Adrenal gland (tissue), 12 donors: ENCODE data around the gene TAC4. TPM values are rescaled to one million over a fixed set of nuclear protein-coding genes. Genes with fewer than 3 reads are reported as not detected.

Experiments used
- DNase-seq, 7 donors: peaks; one replicate each; pipeline ENCODE4 v3.0.0-alpha.2; 2019 to 2020
- H3K27ac ChIP-seq, 5 donors: fragments of 200-600 bp; sonication (generic) in 4 of 5; 1 replicate in 3 of 5; 2 replicates in 2 of 5; pipeline versions ENCODE4 v1.5.1 to v1.8.0; 2016 to 2020; ENCODE audit warnings: mild to moderate bottlenecking in 1 of 5
- H3K27me3 ChIP-seq: fragments of 200-600 bp; 2 replicates; pipeline ENCODE4 v1.8.0; 2021
- H3K36me3 ChIP-seq, 2 donors: fragments of 200-600 bp; replicated peaks in 1 of 2; 1 replicate in 1 of 2; 2 replicates in 1 of 2; pipeline versions ENCODE4 v1.5.1 to v1.8.0; 2018 to 2022
- H3K4me1 ChIP-seq, 2 donors: fragments of 200-600 bp; replicated peaks in 1 of 2; 1 replicate in 1 of 2; 2 replicates in 1 of 2; pipeline versions ENCODE4 v1.5.1 to v1.8.0; 2018 to 2021
- H3K4me3 ChIP-seq, 4 donors: fragments of 200-600 bp; sonication (generic) in 3 of 4; one replicate each; pipeline ENCODE4 v1.5.1; 2016 to 2018
- H3K9me3 ChIP-seq, 3 donors: fragments of 200-600 bp; sonication (generic) in 1 of 3; replicated peaks in 1 of 3; 1 replicate in 2 of 3; 2 replicates in 1 of 3; pipeline versions ENCODE4 v1.5.1 to v1.8.0; 2016 to 2021
- CTCF ChIP-seq, 6 experiments: fragments of 450-650 bp in 4 of 6; fragments of 200-600 bp in 2 of 6; sonication (generic) in 1 of 6; IDR thresholded peaks; 1 replicate in 5 of 6; 2 replicates in 1 of 6; pipeline versions ENCODE4 v1.5.1 to v1.8.0; 2016 to 2021; ENCODE audit warnings: antibody characterized with exemption in 6 of 6, mild to moderate bottlenecking in 2 of 6, moderate library complexity in 1 of 6
- POLR2A ChIP-seq, 2 donors: fragments of 450-650 bp; IDR thresholded peaks; one replicate each; pipeline ENCODE4 v1.6.1; 2017; ENCODE audit warnings: antibody characterized with exemption in 2 of 2, mild to moderate bottlenecking in 2 of 2, moderate library complexity in 1 of 2
- WGBS, 4 donors: extraction: QIAGEN DNeasy Blood & Tissue Kit in 2 of 4; methylation state at CpG; one replicate each; pipeline versions ENCODE4 v1.1.5 to v1.1.7; 2013 to 2017; 5-methylcytosine and 5-hydroxymethylcytosine counted together
- intact Hi-C, 2 donors: fragments of 100-400 bp; cut with DNase I; formaldehyde crosslinking; loops; one replicate each; pipeline versions ENCODE4 v1.14.1 to v1.15.0; 2022 to 2023
- polyA plus RNA-seq, 3 donors: library from polyadenylated mRNA; stranded (reverse); fragments of 200-250 nt in 2 of 3; fragments of 350-450 nt in 1 of 3; fragmentation: Illumina TruSeq in 1 of 3; extraction: RNeasy Lipid Tissue Mini Kit (QIAGEN cat#74804) in 1 of 3; gene quantifications; one replicate each; pipeline ENCODE4 v1.2.3, GENCODE V29; 2013 to 2014
- total RNA-seq, 9 donors: library from RNA; depleted of rRNA in 4 of 9; stranded (reverse); fragments of >200 nt in 4 of 9; fragments of 120-200 nt in 1 of 9; fragmentation: NEBNext Ultra II Directional in 1 of 9; extraction: Animal tissue kit (Norgen Biotek cat#: 25700) in 1 of 9; gene quantifications; one replicate each; pipeline versions ENCODE4 v1.1.0 to v1.2.4, GENCODE V29; 2013 to 2023
- donor health status: healthy with polysubstance abuse.
- donor health status: Bipolar disorder and iron deficiency.
- donor health status: DM: yes; HTN: yes; CAD: no.
- donor health status: DM: no; HTN: no; CAD: no.
- donor health status: DM: no; HTN: no; CAD: no.
- donor health status: DM: yes; HTN: yes; CAD: no.

Gene TAC4
- total and polyA plus RNA-seq, 12 donors = 0.40 to 0.90 TPM; not detected in 10

GRCh38 chr17:49793309-49793708 is 54.6 kb downstream of the TAC4 start:
- H3K27ac ChIP-seq = no peak overlapping the region
- peaks cover 0 to 51% of the 10 kb centered on the region in 2 donors for H3K36me3 ChIP-seq
- WGBS, 4 donors = 86 to 96% (median 92%) methylated on average over 3 of the region's 3 CpGs
- H3K9me3 ChIP-seq = no peaks in the 10 kb centered on the region
- H3K4me1 ChIP-seq = peaks cover 7 to 37% of the 10 kb centered on the region in 2 donors
- intact Hi-C loops = loop anchor here in 1 of 2 donors (10.0 kb wide), 1 partner anchor 51 kb away; the partner anchor contains the start of gene TAC4
- H3K4me3 ChIP-seq = no peak overlapping the region
- no peaks in the 10 kb centered on the region for H3K27me3 ChIP-seq
- DNase-seq = no peak
- TF ChIP-seq POLR2A (IDR thresholded peaks at IDR 0.05) (no peak), CTCF (IDR thresholded peaks at IDR 0.05) (no peak)

GRCh38 chr17:49789243-49789578 is 58.7 kb downstream of the TAC4 start:
- Histone ChIP-seq H3K27me3 (no peaks in the 10 kb centered on the region), H3K36me3 (peaks cover 0 to 22% of the 10 kb centered on the region in 2 donors), H3K4me3 (peak overlapping the region in 2 of 4 donors; percentile 84 to 91), H3K27ac (peak overlapping the region in 1 of 5 donors; percentile 18), H3K9me3 (no peaks in the 10 kb centered on the region), H3K4me1 (peaks cover 5 to 35% of the 10 kb centered on the region in 2 donors)
- TF ChIP-seq CTCF (IDR thresholded peaks at IDR 0.05) = no peak
- no peak for TF ChIP-seq POLR2A (IDR thresholded peaks at IDR 0.05)
- intact Hi-C loops = no loop called here
- no peak for DNase-seq
- WGBS, 4 donors = 2 to 3% (median 3%) methylated on average over 8 to 17 of the region's 17 CpGs

- no peaks in the 10 kb centered on the region for H3K9me3 ChIP-seq
- intact Hi-C loops = no loop called here
- peak; percentile 90 to 93 for TF ChIP-seq POLR2A (IDR thresholded peaks at IDR 0.05)
- peak in 1 of 6 experiments; percentile 23 for TF ChIP-seq CTCF (IDR thresholded peaks at IDR 0.05)
- peak; percentile 99 to 100 (median 99) for DNase-seq
- H3K36me3 ChIP-seq = peaks cover 0 to 16% of the 10 kb centered on the region in 2 donors
- H3K27me3 ChIP-seq = no peaks in the 10 kb centered on the region
- peaks cover 5 to 38% of the 10 kb centered on the region in 2 donors for H3K4me1 ChIP-seq
- peak within 1 kb of the TSS; percentile 49 to 91 (median 82) for H3K4me3 ChIP-seq
- peak within 1 kb of the TSS; percentile 99 to 100 (median 100) for H3K27ac ChIP-seq
- WGBS, 4 donors = 0 to 1% (median 0%) methylated on average over 22 to 59 of the region's 59 CpGs
These were observed 59.2 kb downstream of the TAC4 start, which contains the start of gene KAT7 for GRCh38 chr17:49788478-49789242. TSS of gene KAT7 (plus strand) at chr17:49788681. CDS start at chr17:49788835, 154 bp downstream.

Other genes with a start within 250 kb of the TAC4 start
- gene SPOP, start 170.0 kb downstream of the TAC4 start, total RNA-seq = 10 to 100 TPM; 44.0 to 86.4 (median 59.1) TPM
- gene SPOP, start 170.0 kb downstream of the TAC4 start, polyA plus RNA-seq = 10 to 100 TPM; 22.4 to 47.8 (median 33.6) TPM
- 10 to 100 TPM; 20.9 to 87.9 (median 37.4) TPM for gene SLC35B1, start 140.1 kb downstream of the TAC4 start, total RNA-seq
- 10 to 100 TPM; 41.6 to 87.2 (median 45.9) TPM for gene SLC35B1, start 140.1 kb downstream of the TAC4 start, polyA plus RNA-seq
- gene FAM117A, start 83.9 kb downstream of the TAC4 start, total RNA-seq = 10 to 100 TPM in 6 of 9 donors, 1 to 10 TPM in 3; 4.6 to 16.3 (median 11.2) TPM
- gene FAM117A, start 83.9 kb downstream of the TAC4 start, polyA plus RNA-seq = 1 to 10 TPM; 4.6 to 9.6 (median 6.0) TPM
- 10 to 100 TPM; 27.5 to 54.7 (median 42.8) TPM for gene KAT7, start 59.4 kb downstream of the TAC4 start, total RNA-seq
- 10 to 100 TPM in 1 of 3 donors, 1 to 10 TPM in 2; 5.2 to 32.5 (median 5.9) TPM for gene KAT7, start 59.4 kb downstream of the TAC4 start, polyA plus RNA-seq
- gene DLX4, start 121.1 kb upstream of the TAC4 start, total RNA-seq = under 1 TPM in 6 of 9 donors, not detected in 3; 0.18 to 0.96 (median 0.27) TPM
- gene DLX4, start 121.1 kb upstream of the TAC4 start, polyA plus RNA-seq = under 1 TPM; 0.10 to 0.48 (median 0.11) TPM
- under 1 TPM in 5 of 9 donors, not detected in 4; 0.36 to 0.83 (median 0.49) TPM for gene DLX3, start 147.2 kb upstream of the TAC4 start, total RNA-seq
- gene DLX3, start 147.2 kb upstream of the TAC4 start, polyA plus RNA-seq = under 1 TPM; 0.07 to 0.24 (median 0.13) TPM
- 100 to 1,000 TPM in 7 of 9 donors, 10 to 100 TPM in 2; 27.8 to 206 (median 133) TPM for gene ITGA3, start 208.0 kb upstream of the TAC4 start, total RNA-seq
- 100 to 1,000 TPM in 2 of 3 donors, 10 to 100 TPM in 1; 20.9 to 164 (median 116) TPM for gene ITGA3, start 208.0 kb upstream of the TAC4 start, polyA plus RNA-seq
- gene PDK2, start 247.3 kb upstream of the TAC4 start, total RNA-seq = 100 to 1,000 TPM in 7 of 9 donors, 10 to 100 TPM in 2; 28.4 to 225 (median 126) TPM
- 100 to 1,000 TPM in 1 of 3 donors, 10 to 100 TPM in 2; 48.5 to 110 (median 59.7) TPM for gene PDK2, start 247.3 kb upstream of the TAC4 start, polyA plus RNA-seq